Activated CD8-positive, alpha-beta memory T cell treated with anti-CD3 and anti-CD28 coated beads, Interleukin-2, amount 10 ng/mL, durations not matched to agents 7 days and 5 days (primary cell): ENCODE results near the gene CCP110. TPM values are rescaled to one million over a fixed set of nuclear protein-coding genes. Genes with fewer than 3 reads are reported as not detected.
A peak's percentile ranks its signal among the peaks of the same experiment; 100 is the strongest.

Experiments
- ATAC-seq: fragments of 150-1000 bp; cut with Tn5 transposase; one replicate; pipeline ENCODE4 v1.10.0; 2021; ENCODE audit warnings: moderate library complexity
- CTCF ChIA-PET: fragments of 350-600 bp; sonication (Branson Sonifier 250); formaldehyde crosslinking; loops from one replicate; lab custom pipeline; 2021; ENCODE audit warnings: antibody characterized with exemption; lab: Charles Lee
- DNase-seq: peaks from one replicate; pipeline ENCODE4 v3.0.0-alpha.2; 2020
- H3K27ac Mint-ChIP-seq: one replicate; pipeline ENCODE4 v1.8.0; 2021; ENCODE audit warnings: mild to moderate bottlenecking, mixed read lengths
- H3K27me3 Mint-ChIP-seq: one replicate; pipeline ENCODE4 v1.8.0; 2021; ENCODE audit warnings: mixed read lengths
- H3K36me3 Mint-ChIP-seq: one replicate; pipeline ENCODE4 v1.8.0; 2021; ENCODE audit warnings: mild to moderate bottlenecking, mixed read lengths
- H3K4me1 Mint-ChIP-seq: one replicate; pipeline ENCODE4 v1.8.0; 2021; ENCODE audit warnings: mixed read lengths
- H3K4me3 Mint-ChIP-seq: one replicate; pipeline ENCODE4 v1.8.0; 2021; ENCODE audit warnings: mild to moderate bottlenecking, moderate library complexity, mixed read lengths
- H3K9me3 Mint-ChIP-seq: one replicate; pipeline ENCODE4 v1.8.0; 2022; ENCODE audit warnings: low read depth, mixed read lengths
- total RNA-seq, 2 experiments: library from RNA; stranded (reverse); gene quantifications; one replicate each; pipeline ENCODE4 v1.2.3, GENCODE V29; 2021

Gene CCP110, protein sequence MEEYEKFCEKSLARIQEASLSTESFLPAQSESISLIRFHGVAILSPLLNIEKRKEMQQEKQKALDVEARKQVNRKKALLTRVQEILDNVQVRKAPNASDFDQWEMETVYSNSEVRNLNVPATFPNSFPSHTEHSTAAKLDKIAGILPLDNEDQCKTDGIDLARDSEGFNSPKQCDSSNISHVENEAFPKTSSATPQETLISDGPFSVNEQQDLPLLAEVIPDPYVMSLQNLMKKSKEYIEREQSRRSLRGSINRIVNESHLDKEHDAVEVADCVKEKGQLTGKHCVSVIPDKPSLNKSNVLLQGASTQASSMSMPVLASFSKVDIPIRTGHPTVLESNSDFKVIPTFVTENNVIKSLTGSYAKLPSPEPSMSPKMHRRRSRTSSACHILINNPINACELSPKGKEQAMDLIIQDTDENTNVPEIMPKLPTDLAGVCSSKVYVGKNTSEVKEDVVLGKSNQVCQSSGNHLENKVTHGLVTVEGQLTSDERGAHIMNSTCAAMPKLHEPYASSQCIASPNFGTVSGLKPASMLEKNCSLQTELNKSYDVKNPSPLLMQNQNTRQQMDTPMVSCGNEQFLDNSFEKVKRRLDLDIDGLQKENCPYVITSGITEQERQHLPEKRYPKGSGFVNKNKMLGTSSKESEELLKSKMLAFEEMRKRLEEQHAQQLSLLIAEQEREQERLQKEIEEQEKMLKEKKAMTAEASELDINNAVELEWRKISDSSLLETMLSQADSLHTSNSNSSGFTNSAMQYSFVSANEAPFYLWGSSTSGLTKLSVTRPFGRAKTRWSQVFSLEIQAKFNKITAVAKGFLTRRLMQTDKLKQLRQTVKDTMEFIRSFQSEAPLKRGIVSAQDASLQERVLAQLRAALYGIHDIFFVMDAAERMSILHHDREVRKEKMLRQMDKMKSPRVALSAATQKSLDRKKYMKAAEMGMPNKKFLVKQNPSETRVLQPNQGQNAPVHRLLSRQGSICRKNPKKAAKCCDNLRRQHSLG
- 10 to 100 TPM; 45.0 to 45.3 TPM for total RNA-seq

DNA sequence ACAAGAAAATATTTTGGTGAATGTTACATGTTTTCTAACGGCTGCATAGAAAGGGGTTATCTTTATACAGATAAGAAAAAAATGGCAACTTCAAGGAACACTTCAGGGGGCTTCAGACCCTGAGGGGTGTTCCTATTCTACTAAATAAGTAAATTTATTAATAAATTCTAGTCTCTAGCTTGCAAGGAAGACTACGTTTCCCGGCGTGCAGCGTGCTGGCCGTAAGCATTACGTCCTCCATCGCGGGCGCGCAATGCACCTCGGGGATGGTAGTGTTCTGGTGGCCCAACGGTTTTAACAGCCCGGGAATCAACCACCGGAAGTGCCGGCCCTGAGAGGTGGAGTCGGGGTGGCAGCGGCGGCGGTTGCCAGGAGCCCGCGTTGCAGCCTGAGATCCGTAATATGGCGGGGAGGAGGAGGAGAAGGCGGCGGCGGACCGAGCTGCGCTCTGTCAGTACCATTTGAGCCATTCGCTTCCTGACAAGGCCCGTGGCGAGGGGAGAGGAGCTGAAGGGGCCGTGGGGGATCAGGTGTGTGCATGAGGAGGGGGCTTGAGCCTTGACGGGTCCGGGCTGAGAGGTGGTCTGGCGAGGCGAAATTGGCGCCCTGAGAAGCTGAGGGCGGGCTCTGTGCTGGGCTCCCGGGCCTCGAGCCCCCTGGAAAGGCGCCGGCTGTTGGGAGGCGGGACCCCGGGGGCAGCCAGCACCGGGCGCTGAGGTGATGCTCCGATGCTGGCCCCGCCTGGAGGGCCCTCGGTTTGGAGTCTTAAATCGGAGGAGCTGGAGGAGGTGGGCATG is at the start of gene CCP110:
Gene CCP110, plus strand, starts transcription at position 384 of the 797 bp plus-strand sequence. CDS start 3,940 bp downstream, outside the sequence.
- CTCF ChIA-PET, result interaction anchor here (0.6 to 5.1 kb wide), 8 partner anchors 17 to 722 kb away, joined by 3 to 41 read pairs (median 4); partner anchors contain the start of genes ARL6IP1 and VPS35L
- H3K4me1 Mint-ChIP-seq, result peaks cover 42% of the 10 kb centered on the region
- H3K36me3 Mint-ChIP-seq, result peaks cover 16% of the 10 kb centered on the region
- peak; percentile 81 for ATAC-seq
- H3K27me3 Mint-ChIP-seq, result no peaks in the 10 kb centered on the region
- peak; percentile 98 for DNase-seq
- peak within 1 kb of the TSS; percentile 95 for H3K27ac Mint-ChIP-seq
- H3K4me3 Mint-ChIP-seq, result peak within 1 kb of the TSS; percentile 92
- H3K9me3 Mint-ChIP-seq, result no peaks in the 10 kb centered on the region

GRCh38 chr16:19474617-19475016 is 49.1 kb upstream of the CCP110 start:
- Mint-ChIP-seq H3K4me3 (no peak overlapping the region), H3K4me1 (no peaks in the 10 kb centered on the region), H3K27ac (no peak overlapping the region), H3K9me3 (no peaks in the 10 kb centered on the region), H3K27me3 (no peaks in the 10 kb centered on the region), H3K36me3 (no peaks in the 10 kb centered on the region)
- DNase-seq (no peak), ATAC-seq (no peak)
- CTCF ChIA-PET, result no interaction called here

DNA sequence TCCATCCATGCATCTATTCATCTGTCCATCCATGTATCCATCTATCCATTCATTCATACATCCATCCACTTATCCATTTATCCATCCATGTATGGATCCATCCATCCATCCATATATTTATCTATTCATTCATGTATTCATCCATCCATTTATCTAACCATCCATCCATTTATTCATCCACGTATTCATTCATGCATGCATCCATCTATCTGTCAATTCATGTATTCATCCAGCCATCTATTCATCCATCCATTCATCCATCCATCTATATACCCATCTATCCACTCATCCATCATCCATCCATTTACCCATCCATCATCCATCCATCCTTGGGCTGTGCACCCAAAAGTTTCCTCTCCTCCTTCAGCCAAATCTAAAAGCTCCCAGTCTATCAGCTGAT is 45.2 kb upstream of the CCP110 start:
- H3K27me3 Mint-ChIP-seq, result peaks cover 4% of the 10 kb centered on the region
- H3K4me3 Mint-ChIP-seq, result no peak overlapping the region
- no peak overlapping the region for H3K27ac Mint-ChIP-seq
- CTCF ChIA-PET, result interaction anchor here (1.2 kb wide), 1 partner anchor 51 kb away, joined by 3 read pairs; no protein-coding TSS in a partner anchor
- no peaks in the 10 kb centered on the region for H3K36me3 Mint-ChIP-seq
- H3K9me3 Mint-ChIP-seq, result no peaks in the 10 kb centered on the region
- ATAC-seq, result no peak
- no peaks in the 10 kb centered on the region for H3K4me1 Mint-ChIP-seq
- no peak for DNase-seq

DNA sequence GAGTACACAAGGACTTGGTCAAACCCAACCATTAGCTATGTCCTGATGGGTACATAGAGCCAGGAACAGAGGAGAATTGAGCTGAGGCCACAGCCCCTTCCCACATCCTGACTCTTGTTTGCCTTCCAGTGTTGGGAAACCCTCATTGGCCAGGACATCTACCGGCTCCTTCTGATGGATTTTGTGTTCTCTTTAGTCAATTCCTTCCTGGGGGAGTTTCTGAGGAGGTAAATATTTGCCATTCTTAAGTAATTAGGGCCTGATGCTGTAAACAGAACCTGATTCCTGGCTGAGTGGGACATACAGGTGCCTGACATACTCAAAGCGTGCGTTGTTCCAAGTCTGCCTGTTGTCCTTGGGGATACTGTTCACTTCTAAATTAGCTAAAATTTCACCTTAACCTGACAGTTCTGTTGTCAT is 44.4 kb upstream of the CCP110 start:
- no peaks in the 10 kb centered on the region for H3K9me3 Mint-ChIP-seq
- no peak overlapping the region for H3K4me3 Mint-ChIP-seq
- ATAC-seq (no peak), DNase-seq (no peak)
- H3K27ac Mint-ChIP-seq, result no peak overlapping the region
- CTCF ChIA-PET, result interaction anchor here (1.2 kb wide), 1 partner anchor 52 kb away, joined by 3 read pairs; no protein-coding TSS in a partner anchor
- H3K4me1 Mint-ChIP-seq, result no peaks in the 10 kb centered on the region
- peaks cover 4% of the 10 kb centered on the region for H3K27me3 Mint-ChIP-seq
- no peaks in the 10 kb centered on the region for H3K36me3 Mint-ChIP-seq

DNA sequence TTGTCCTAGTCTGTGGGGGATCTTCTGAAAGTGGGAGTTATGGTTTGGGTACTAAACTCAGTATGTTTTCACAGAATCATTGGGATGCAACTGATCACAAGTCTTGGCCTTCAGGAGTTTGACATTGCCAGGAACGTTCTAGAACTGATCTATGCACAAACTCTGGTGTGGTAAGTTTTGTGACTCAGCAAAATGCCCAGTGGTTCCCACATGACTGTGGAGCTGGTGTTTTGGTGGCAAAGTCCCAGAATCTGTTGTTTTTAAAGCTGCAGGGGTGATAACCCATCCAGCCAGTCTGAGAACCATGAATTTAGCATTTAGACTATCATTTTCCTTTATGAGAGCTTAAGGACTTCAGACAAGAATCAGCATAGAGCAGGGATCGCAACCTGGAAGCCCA is 42.4 kb upstream of the CCP110 start:
- Mint-ChIP-seq H3K4me3 (no peak overlapping the region), H3K27ac (no peak overlapping the region), H3K36me3 (no peaks in the 10 kb centered on the region), H3K27me3 (peaks cover 4% of the 10 kb centered on the region), H3K4me1 (no peaks in the 10 kb centered on the region), H3K9me3 (no peaks in the 10 kb centered on the region)
- no peak for ATAC-seq
- DNase-seq, result no peak
- CTCF ChIA-PET, result no interaction called here

- no peaks in the 10 kb centered on the region for H3K36me3 Mint-ChIP-seq
- H3K27me3 Mint-ChIP-seq, result peaks cover 4% of the 10 kb centered on the region
- H3K9me3 Mint-ChIP-seq, result no peaks in the 10 kb centered on the region
- DNase-seq (no peak), ATAC-seq (no peak)
- CTCF ChIA-PET, result no interaction called here
- no peak overlapping the region for H3K4me3 Mint-ChIP-seq
- no peaks in the 10 kb centered on the region for H3K4me1 Mint-ChIP-seq
- H3K27ac Mint-ChIP-seq, result no peak overlapping the region
Observed at GRCh38 chr16:19481769-19482168, 42.0 kb upstream of the CCP110 start.

- ATAC-seq (no peak), DNase-seq (no peak)
- H3K36me3 Mint-ChIP-seq, result no peaks in the 10 kb centered on the region
- CTCF ChIA-PET, result no interaction called here
- no peaks in the 10 kb centered on the region for H3K4me1 Mint-ChIP-seq
- no peak overlapping the region for H3K27ac Mint-ChIP-seq
- no peak overlapping the region for H3K4me3 Mint-ChIP-seq
- no peaks in the 10 kb centered on the region for H3K9me3 Mint-ChIP-seq
- H3K27me3 Mint-ChIP-seq, result peaks cover 4% of the 10 kb centered on the region
Observed at GRCh38 chr16:19482291-19482690, 41.5 kb upstream of the CCP110 start.

GRCh38 chr16:19484096-19484495 is 39.6 kb upstream of the CCP110 start:
- ATAC-seq (no peak), DNase-seq (no peak)
- H3K9me3 Mint-ChIP-seq, result no peaks in the 10 kb centered on the region
- H3K27me3 Mint-ChIP-seq, result peaks cover 4% of the 10 kb centered on the region
- no peak overlapping the region for H3K27ac Mint-ChIP-seq
- H3K4me3 Mint-ChIP-seq, result no peak overlapping the region
- no peaks in the 10 kb centered on the region for H3K4me1 Mint-ChIP-seq
- CTCF ChIA-PET, result no interaction called here
- no peaks in the 10 kb centered on the region for H3K36me3 Mint-ChIP-seq

GRCh38 chr16:19485611-19486010 is 38.1 kb upstream of the CCP110 start:
- H3K4me3 Mint-ChIP-seq, result no peak overlapping the region
- CTCF ChIA-PET, result no interaction called here
- H3K36me3 Mint-ChIP-seq, result no peaks in the 10 kb centered on the region
- H3K27ac Mint-ChIP-seq, result no peak overlapping the region
- DNase-seq, result no peak
- H3K27me3 Mint-ChIP-seq, result peaks cover 4% of the 10 kb centered on the region
- no peak for ATAC-seq
- no peaks in the 10 kb centered on the region for H3K9me3 Mint-ChIP-seq
- H3K4me1 Mint-ChIP-seq, result no peaks in the 10 kb centered on the region

DNA sequence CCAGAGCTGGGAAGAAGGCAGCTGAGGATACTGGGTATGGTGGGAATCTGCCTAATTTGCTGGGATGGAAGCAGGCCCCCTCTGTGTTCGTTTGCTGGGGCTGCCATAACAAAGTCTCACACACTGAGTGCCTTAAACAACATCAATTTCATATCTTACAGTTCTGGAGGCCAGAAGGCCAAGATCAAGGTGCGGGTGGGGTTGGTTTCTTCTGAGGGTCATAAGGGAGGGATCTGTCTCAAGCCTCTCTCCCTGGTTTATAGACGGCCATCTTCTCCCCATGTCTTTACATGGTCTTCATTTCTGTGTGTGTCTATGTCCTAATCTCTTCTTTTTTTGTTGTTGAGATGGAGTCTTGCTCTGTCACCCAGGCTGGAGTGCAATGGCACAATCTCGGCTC is 37.7 kb upstream of the CCP110 start:
- ATAC-seq (no peak), DNase-seq (no peak)
- Mint-ChIP-seq H3K27ac (no peak overlapping the region), H3K36me3 (no peaks in the 10 kb centered on the region), H3K4me3 (no peak overlapping the region), H3K4me1 (no peaks in the 10 kb centered on the region), H3K9me3 (no peaks in the 10 kb centered on the region), H3K27me3 (peaks cover 4% of the 10 kb centered on the region)
- CTCF ChIA-PET, result no interaction called here

- no peaks in the 10 kb centered on the region for H3K36me3 Mint-ChIP-seq
- CTCF ChIA-PET, result no interaction called here
- H3K4me3 Mint-ChIP-seq, result no peak overlapping the region
- H3K27me3 Mint-ChIP-seq, result peaks cover under 1% of the 10 kb centered on the region
- no peak for ATAC-seq
- H3K4me1 Mint-ChIP-seq, result no peaks in the 10 kb centered on the region
- H3K9me3 Mint-ChIP-seq, result no peaks in the 10 kb centered on the region
- no peak overlapping the region for H3K27ac Mint-ChIP-seq
- no peak for DNase-seq
Observed at GRCh38 chr16:19486750-19487325, 36.9 kb upstream of the CCP110 start.

GRCh38 chr16:19488213-19488640 is 35.5 kb upstream of the CCP110 start:
- Mint-ChIP-seq H3K4me3 (no peak overlapping the region), H3K27me3 (peaks cover 4% of the 10 kb centered on the region), H3K4me1 (peaks cover 1% of the 10 kb centered on the region), H3K9me3 (no peaks in the 10 kb centered on the region), H3K36me3 (no peaks in the 10 kb centered on the region), H3K27ac (no peak overlapping the region)
- ATAC-seq (no peak), DNase-seq (no peak)
- CTCF ChIA-PET, result no interaction called here
